SK-N-DZ (cell line): ENCODE measurements around the gene ULBP1.
"Not testable (repeated sequence)": the region's sequence is repeated elsewhere in the genome, so short reads cannot be mapped to it uniquely, and the experiment has no call there.

Experiments
- DNase-seq: peaks from one replicate; pipeline ENCODE4 v3.0.0-alpha.2; 2015; ENCODE audit warnings: low spot score

Gene ULBP1

GRCh38 chr6:149974825-149975224 is 11.1 kb downstream of the ULBP1 start:
- DNase-seq = no peak

- no peak for DNase-seq
These were observed 11.7 kb downstream of the ULBP1 start for GRCh38 chr6:149975400-149975799.

GRCh38 chr6:149977221-149977620 is 13.5 kb downstream of the ULBP1 start:
- DNase-seq = no peak

GRCh38 chr6:149978610-149979009 is 14.9 kb downstream of the ULBP1 start:
- DNase-seq = no peak

- DNase-seq = no peak
These were observed 15.6 kb downstream of the ULBP1 start for GRCh38 chr6:149979293-149979692.

- no peak for DNase-seq
These were observed 19.4 kb downstream of the ULBP1 start for GRCh38 chr6:149983145-149983544.

GRCh38 chr6:149984773-149985172 is 21.0 kb downstream of the ULBP1 start:
- DNase-seq = no peak

- no peak for DNase-seq
These were observed 21.8 kb downstream of the ULBP1 start for GRCh38 chr6:149985481-149985937.

- DNase-seq = no peak
These were observed 23.9 kb downstream of the ULBP1 start for GRCh38 chr6:149987602-149988107.

GRCh38 chr6:149988550-149989346 is 25.0 kb downstream of the ULBP1 start:
- no peak for DNase-seq

GRCh38 chr6:149990212-149990660 is 26.5 kb downstream of the ULBP1 start:
- no peak for DNase-seq

GRCh38 chr6:149990661-149991471 is 27.1 kb downstream of the ULBP1 start:
- no peak for DNase-seq

- not testable (repeated sequence) for DNase-seq
These were observed 27.7 kb downstream of the ULBP1 start for GRCh38 chr6:149991472-149991795.

GRCh38 chr6:149991838-149992237 is 28.1 kb downstream of the ULBP1 start:
- no peak for DNase-seq

- DNase-seq = no peak
These were observed 31.6 kb downstream of the ULBP1 start for GRCh38 chr6:149995235-149995750.

GRCh38 chr6:149995971-149996370 is 32.2 kb downstream of the ULBP1 start:
- DNase-seq = no peak

GRCh38 chr6:149999636-150000035 is 35.9 kb downstream of the ULBP1 start:
- DNase-seq = no peak

- DNase-seq = no peak
These were observed 37.7 kb downstream of the ULBP1 start for GRCh38 chr6:150001295-150002008.

GRCh38 chr6:150002710-150003109 is 39.0 kb downstream of the ULBP1 start:
- DNase-seq = no peak

- DNase-seq = not testable (repeated sequence)
These were observed 39.9 kb downstream of the ULBP1 start for GRCh38 chr6:150003599-150003998.

GRCh38 chr6:150004101-150004782 is 40.5 kb downstream of the ULBP1 start:
- DNase-seq = no peak
